Peyer's patch (tissue), 4 donors: ENCODE data around the gene CCDC81. TPM values are rescaled to one million over a fixed set of nuclear protein-coding genes. Genes with fewer than 3 reads are reported as not detected.

Source experiments
- DNase-seq, 3 donors: peaks; one replicate each; pipeline ENCODE4 v3.0.0-alpha.2; 2017 to 2019
- H3K27ac ChIP-seq, 4 donors: fragments of 200-600 bp; sonication (generic); one replicate each; pipeline ENCODE4 v1.5.1; 2016 to 2019
- H3K27me3 ChIP-seq, 2 donors: fragments of 200-600 bp; sonication (generic); one replicate each; pipeline ENCODE4 v1.5.1; 2019
- H3K36me3 ChIP-seq, 3 donors: fragments of 200-600 bp; sonication (generic); one replicate each; pipeline ENCODE4 v1.5.1; 2016 to 2019
- H3K4me1 ChIP-seq, 4 donors: fragments of 200-600 bp; sonication (generic); one replicate each; pipeline ENCODE4 v1.5.1; 2016 to 2019
- H3K4me3 ChIP-seq, 4 donors: fragments of 200-600 bp; sonication (generic); 1 replicate in 3 of 4; 2 replicates in 1 of 4; pipeline ENCODE4 v1.5.1; 2016 to 2019; ENCODE audit warnings: mild to moderate bottlenecking in 1 of 4
- H3K9me3 ChIP-seq, 4 donors: fragments of 200-600 bp; sonication (generic); one replicate each; pipeline ENCODE4 v1.5.1; 2016 to 2019; ENCODE audit warnings: mild to moderate bottlenecking in 1 of 4
- POLR2A ChIP-seq, 2 donors: fragments of 450-650 bp; IDR thresholded peaks; one replicate each; pipeline ENCODE4 v1.5.1; 2017; ENCODE audit warnings: antibody characterized with exemption in 2 of 2, mild to moderate bottlenecking in 2 of 2, moderate library complexity in 2 of 2
- total RNA-seq, 4 donors: library from RNA; depleted of rRNA; stranded (reverse); fragments of >200 nt; gene quantifications; one replicate each; pipeline ENCODE4 v1.1.0, GENCODE V29; 2016
- TF ChIP-seq, protein P1 (sequence below), 6 experiments: fragments of 450-650 bp in 4 of 6; fragments of 200-600 bp in 2 of 6; sonication (generic) in 1 of 6; IDR thresholded peaks; one replicate each; pipeline ENCODE4 v1.5.1; 2017 to 2019; ENCODE audit warnings: antibody characterized with exemption in 6 of 6, mild to moderate bottlenecking in 3 of 6, moderate library complexity in 1 of 6

CCDC81 gene
- total RNA-seq, 4 donors from 2014 or later: 3.1 to 22.3 TPM; not detected in 2

GRCh38 chr11:86369668-86370067 is 5.0 kb upstream of the CCDC81 start:
- no peaks in the 10 kb centered on the region for H3K27me3 ChIP-seq
- H3K9me3 ChIP-seq: no peaks in the 10 kb centered on the region
- no peak for TF ChIP-seq POLR2A (IDR thresholded peaks at IDR 0.05)
- TF ChIP-seq, protein P1, sequence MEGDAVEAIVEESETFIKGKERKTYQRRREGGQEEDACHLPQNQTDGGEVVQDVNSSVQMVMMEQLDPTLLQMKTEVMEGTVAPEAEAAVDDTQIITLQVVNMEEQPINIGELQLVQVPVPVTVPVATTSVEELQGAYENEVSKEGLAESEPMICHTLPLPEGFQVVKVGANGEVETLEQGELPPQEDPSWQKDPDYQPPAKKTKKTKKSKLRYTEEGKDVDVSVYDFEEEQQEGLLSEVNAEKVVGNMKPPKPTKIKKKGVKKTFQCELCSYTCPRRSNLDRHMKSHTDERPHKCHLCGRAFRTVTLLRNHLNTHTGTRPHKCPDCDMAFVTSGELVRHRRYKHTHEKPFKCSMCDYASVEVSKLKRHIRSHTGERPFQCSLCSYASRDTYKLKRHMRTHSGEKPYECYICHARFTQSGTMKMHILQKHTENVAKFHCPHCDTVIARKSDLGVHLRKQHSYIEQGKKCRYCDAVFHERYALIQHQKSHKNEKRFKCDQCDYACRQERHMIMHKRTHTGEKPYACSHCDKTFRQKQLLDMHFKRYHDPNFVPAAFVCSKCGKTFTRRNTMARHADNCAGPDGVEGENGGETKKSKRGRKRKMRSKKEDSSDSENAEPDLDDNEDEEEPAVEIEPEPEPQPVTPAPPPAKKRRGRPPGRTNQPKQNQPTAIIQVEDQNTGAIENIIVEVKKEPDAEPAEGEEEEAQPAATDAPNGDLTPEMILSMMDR (IDR thresholded peaks at IDR 0.05): no peak
- no peaks in the 10 kb centered on the region for H3K36me3 ChIP-seq
- H3K4me3 ChIP-seq: no peak overlapping the region
- no peak for DNase-seq
- no peak overlapping the region for H3K27ac ChIP-seq
- no peaks in the 10 kb centered on the region for H3K4me1 ChIP-seq

DNA sequence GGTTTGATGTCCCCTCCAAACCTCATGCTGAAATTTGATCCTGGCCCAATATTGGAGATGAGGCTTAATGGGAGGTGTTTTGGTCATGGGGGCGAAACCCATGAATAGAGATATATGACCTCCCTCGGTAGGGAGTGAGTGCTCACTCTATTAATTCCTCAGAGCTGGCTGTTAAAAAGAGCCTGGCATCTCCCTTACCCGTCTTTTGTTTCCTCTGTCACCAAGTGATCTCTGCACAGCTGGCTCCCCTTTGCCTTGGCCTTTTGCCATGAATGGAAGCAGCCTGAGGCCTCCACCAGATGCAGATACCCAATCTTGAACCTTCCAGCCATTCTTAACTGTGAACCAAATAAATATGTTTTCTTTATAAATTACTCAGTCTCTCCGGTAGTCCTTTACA is 4.5 kb upstream of the CCDC81 start:
- TF ChIP-seq, protein P1 (IDR thresholded peaks at IDR 0.05): no peak
- TF ChIP-seq POLR2A (IDR thresholded peaks at IDR 0.05): no peak

DNA sequence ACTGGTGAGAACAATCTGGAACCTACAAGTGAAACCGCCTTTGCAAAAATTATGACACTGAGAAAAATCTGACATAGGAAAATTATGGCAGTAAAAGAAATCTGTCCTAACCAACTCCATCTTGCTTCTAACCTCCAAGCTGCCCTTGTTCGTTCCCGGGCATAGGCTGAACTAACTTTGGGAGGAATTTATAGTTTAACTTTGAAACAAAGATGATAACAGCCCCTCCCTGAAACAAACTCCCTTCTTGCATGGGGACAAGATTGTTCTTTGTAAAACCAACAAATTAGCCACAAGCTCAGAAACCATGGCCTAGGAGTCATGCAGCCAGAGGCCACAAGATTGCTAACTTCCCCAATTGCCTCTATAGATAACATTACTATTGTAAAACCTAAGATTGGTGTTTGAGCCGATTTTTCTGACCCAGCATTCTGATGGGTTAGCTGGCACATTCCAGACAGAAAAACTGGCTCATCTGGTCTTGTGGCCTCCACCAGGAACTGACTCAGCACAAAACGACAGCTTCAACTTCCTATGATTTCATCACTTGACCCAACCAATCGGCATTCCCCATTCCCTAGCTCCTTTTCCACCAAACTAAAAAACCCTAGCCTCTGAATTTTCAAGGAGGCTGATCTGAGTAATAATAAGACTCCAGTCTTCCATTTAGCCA is 3.6 kb upstream of the CCDC81 start:
- H3K36me3 ChIP-seq: no peaks in the 10 kb centered on the region
- DNase-seq: no peak
- TF ChIP-seq, protein P1 (IDR thresholded peaks at IDR 0.05): no peak
- TF ChIP-seq POLR2A (IDR thresholded peaks at IDR 0.05): no peak

More for the DNA sequence above, 4.5 kb upstream of the CCDC81 start:
- H3K4me1 ChIP-seq: no peaks in the 10 kb centered on the region
- no peak overlapping the region for H3K27ac ChIP-seq
- no peaks in the 10 kb centered on the region for H3K27me3 ChIP-seq
- no peaks in the 10 kb centered on the region for H3K36me3 ChIP-seq
- no peaks in the 10 kb centered on the region for H3K9me3 ChIP-seq
- no peak for DNase-seq
- H3K4me3 ChIP-seq: no peak overlapping the region

GRCh38 chr11:86372041-86372440 is 2.6 kb upstream of the CCDC81 start:
- no peaks in the 10 kb centered on the region for H3K36me3 ChIP-seq
- H3K9me3 ChIP-seq: no peaks in the 10 kb centered on the region
- no peak overlapping the region for H3K27ac ChIP-seq
- no peak for DNase-seq
- TF ChIP-seq, protein P1 (IDR thresholded peaks at IDR 0.05): no peak
- H3K4me1 ChIP-seq: no peaks in the 10 kb centered on the region
- no peak overlapping the region for H3K4me3 ChIP-seq
- H3K27me3 ChIP-seq: no peaks in the 10 kb centered on the region

More for the DNA sequence above, 3.6 kb upstream of the CCDC81 start:
- Histone ChIP-seq H3K27ac (no peak overlapping the region), H3K9me3 (no peaks in the 10 kb centered on the region), H3K4me1 (no peaks in the 10 kb centered on the region), H3K4me3 (no peak overlapping the region), H3K27me3 (no peaks in the 10 kb centered on the region)

GRCh38 chr11:86372586-86372985 is 2.1 kb upstream of the CCDC81 start:
- Histone ChIP-seq H3K27ac (no peak overlapping the region), H3K36me3 (no peaks in the 10 kb centered on the region), H3K4me1 (no peaks in the 10 kb centered on the region), H3K4me3 (no peak overlapping the region), H3K9me3 (no peaks in the 10 kb centered on the region), H3K27me3 (no peaks in the 10 kb centered on the region)
- no peak for TF ChIP-seq POLR2A (IDR thresholded peaks at IDR 0.05)
- TF ChIP-seq, protein P1 (IDR thresholded peaks at IDR 0.05): no peak
- no peak for DNase-seq
